ENCODE results near the gene LY6G6C.

- TF ChIP-seq L3MBTL2 (conservative IDR thresholded peaks at IDR 0.05) (no peak), SP1 (IDR thresholded peaks at IDR 0.05) (no peak), BHLHE40 (IDR thresholded peaks at IDR 0.05; ENCODE audit: borderline replicate concordance) (no peak), SUZ12 (IDR thresholded peaks at IDR 0.05) (no peak), HDGF (IDR thresholded peaks at IDR 0.05; ENCODE audit: borderline replicate concordance) (no peak), FOXK2 (IDR thresholded peaks at IDR 0.05) (no peak)
Observed at GRCh38 chr6:31723245-31723979, 1.9 kb upstream of the LY6G6C start, which contains the start of gene MPIG6B.

All from HEK293T (cell line).